NCI-H1092 (cell line): ENCODE results near the gene CMBL.
"Not testable (repeated sequence)": the region's sequence is repeated elsewhere in the genome, so short reads cannot be mapped to it uniquely, and the experiment has no call there.

Experiments
- DNase-seq: peaks from one replicate; lab custom pipeline; 2025; lab: John Stamatoyannopoulos, UW

CMBL gene

DNA sequence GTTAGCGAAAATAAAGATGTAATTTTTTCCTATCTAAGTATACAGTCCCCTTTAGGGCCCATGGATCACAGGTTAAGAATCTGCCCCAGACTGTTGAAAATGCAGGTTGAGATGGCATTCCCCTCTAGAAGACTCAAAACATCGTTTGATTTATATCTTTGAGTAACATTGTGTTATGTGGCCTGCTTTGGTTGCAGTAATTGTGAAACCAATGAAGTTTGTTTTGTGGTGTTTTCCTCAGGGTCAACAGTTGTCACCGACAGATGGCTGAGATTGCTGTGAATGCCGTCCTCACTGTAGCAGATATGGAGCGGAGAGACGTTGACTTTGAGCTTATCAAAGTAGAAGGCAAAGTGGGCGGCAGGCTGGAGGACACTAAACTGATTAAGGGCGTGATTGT lies 49.8 kb downstream of the CMBL start:
- DNase-seq = no peak

DNA sequence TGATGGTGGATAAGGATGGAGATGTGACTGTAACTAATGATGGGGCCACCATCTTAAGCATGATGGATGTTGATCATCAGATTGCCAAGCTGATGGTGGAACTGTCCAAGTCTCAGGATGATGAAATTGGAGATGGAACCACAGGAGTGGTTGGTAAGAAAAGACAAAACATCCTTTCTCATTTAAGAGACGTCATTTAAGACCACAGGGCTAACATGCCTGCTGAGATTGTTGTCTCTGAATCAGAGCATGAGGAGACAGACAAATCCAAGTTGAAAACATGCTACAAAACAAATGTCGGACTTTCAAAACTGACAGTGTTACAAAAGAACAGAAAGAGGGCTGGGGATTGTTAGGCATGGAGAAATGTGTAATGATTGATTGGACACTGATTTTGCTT lies 53.0 kb downstream of the CMBL start:
- DNase-seq = no peak

DNA sequence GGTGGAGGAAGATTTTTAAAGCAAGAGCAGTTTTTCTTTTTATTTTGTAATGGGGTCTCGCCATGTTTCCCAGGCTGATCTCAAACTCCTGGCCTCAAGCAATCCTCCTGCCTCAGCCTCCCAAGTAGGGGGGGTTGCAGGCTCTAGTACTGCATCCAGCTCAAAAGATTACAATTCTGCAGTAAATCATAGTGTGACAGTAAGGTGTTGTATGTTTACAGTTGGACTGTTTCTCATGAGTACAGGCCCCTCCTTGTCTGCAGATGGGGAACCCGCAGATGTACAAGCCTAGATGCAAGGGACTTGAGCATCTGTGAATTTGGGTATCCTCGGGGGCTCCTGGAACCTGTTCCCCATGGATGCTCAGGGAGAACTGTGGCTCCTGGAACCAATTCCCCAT lies 54.3 kb downstream of the CMBL start:
- DNase-seq = no peak

DNA sequence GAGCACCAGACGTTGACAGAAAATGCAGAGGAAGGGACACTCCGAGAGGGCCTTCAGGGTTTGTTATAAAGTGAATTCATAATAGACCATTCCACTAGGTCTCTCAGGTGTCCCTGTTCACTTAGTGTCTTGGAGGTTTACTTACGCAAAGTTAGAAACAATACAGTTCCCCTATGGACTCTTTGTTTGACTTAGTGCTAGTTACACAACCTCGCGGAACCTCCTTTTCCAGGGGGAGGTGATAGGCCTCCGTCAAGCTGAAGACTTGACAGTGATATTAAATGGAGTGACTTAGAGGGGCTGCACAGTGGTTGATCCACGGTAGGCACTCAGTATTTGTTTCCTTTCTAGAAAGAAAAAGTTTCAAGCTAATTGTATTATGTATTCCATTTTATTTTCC lies 56.3 kb downstream of the CMBL start:
- DNase-seq = no peak

DNA sequence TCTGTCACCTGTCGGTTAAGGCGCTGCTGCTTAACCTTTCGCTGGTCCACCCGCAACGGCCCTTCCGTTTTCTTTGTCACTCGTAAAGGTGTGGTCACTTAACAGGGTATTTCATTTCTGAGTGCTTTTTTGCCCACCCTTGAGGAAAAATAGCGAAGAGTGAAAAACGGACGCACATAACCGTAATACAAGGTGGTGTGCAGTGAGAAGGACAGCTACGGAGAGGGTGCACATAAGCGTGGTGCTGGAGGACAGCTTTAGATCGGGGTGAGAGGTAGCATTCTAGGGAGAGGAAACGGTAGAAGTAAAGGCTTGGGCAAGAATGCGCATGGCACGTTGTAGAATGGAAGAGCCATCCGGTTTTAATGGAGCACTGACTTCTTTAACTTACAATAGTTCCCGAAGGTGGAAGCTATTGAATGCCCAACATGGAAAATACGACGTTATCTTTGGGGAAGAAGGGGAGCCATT lies 56.9 kb downstream of the CMBL start:
- no peak for DNase-seq

DNA sequence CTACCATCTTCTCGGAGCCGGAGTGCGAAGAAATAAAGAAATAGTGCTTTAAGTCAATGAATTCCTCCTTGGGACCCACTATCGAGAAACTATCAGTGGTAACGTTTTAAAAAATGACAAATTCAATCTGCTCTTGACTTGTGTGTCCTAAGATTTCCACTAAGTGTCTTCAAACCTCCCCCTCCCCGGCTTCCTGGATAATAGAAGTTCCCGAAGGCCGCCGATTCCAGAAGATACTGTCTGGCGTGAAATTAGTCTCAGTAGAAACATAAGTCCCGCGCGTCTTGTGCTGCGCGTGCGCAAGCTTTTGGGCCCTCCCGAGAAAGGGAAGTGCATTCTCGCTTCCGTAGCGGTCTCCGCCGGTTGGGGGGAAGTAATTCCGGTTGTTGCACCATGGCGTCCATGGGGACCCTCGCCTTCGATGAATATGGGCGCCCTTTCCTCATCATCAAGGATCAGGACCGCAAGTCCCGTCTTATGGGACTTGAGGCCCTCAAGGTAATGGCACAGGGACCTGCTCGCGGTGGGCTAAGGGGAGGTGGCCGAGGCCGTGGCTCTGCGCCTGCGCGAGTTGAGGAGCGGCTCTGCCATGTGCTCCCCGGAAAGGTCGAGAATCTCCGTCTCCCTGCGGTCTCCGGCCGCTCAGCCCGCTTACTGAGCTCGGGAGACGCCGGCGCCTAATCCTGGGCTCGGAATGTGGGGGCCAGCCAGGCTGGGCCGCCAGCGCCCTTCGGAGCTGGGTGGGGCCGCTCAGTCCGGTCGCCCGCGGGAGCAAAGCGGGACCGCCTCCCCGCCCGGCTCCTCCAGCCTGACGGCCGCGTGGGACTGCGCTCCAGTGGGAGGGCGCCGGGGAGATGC lies 57.5 kb downstream of the CMBL start, which contains the start of gene CCT5:
CCT5 (plus strand) TSS at position 333 of the 858 bp plus-strand sequence; CDS start at position 394, 61 bp downstream.
- peak; percentile 94 for DNase-seq

DNA sequence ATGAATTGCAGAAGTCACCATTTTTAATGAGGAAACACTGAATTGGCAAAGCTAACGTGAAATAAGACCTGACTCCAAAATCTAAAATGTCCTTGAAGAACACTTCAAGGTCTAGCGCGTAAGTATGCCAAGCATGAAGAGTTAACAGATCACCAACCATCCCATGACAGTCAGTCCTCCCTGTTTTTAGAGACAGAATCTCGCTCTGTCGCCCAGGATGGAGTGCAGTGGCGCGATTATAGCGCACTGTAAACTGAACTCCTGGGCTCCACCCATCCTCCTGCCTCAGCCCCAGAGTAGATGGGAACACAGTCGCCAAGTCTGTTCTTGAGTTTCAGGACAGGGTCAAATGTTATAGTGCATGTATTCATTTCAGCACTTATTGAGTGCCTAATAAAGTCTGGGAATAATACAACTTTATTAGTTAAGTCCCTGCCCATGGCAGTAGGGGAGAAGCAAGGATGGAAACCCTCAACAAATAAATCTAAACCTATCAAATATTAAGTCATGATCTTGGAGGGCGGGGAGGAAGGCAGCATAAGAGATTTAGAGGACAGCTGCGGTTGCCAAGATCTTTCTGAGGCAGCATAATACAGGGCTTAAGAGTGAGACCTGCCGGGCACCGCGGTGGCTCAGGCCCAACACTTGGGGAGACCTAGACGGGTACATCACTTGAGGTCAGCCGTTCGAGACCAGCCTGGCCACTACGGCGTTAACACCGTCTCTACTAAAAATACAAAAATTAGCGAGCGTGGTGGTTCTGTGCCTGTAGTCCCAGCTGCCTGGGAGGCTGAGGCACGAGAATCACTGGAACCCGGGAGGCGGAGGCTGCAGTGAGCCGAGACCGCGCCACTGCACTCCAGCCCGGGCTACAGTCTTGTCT lies 59.1 kb downstream of the CMBL start:
- no peak for DNase-seq

DNA sequence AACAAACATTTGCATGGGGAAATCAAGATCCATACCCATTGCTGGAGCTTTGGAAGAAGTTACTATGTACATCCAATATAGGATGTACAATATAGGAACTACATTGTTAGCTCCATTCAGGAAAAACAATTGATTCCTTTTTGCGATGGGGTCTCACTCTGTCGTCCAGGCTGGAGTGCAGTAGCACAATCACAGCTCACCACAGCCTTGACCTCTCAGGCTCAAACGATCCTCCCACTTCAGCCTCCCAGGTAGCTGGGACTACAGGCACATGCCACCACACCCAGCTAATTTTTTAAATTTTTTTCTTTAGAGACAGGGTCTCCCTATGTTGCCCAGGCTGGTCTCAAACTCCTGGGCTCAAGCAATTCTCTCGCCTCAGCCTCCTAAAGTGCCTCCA lies 60.5 kb downstream of the CMBL start:
- DNase-seq = not testable (repeated sequence)

DNA sequence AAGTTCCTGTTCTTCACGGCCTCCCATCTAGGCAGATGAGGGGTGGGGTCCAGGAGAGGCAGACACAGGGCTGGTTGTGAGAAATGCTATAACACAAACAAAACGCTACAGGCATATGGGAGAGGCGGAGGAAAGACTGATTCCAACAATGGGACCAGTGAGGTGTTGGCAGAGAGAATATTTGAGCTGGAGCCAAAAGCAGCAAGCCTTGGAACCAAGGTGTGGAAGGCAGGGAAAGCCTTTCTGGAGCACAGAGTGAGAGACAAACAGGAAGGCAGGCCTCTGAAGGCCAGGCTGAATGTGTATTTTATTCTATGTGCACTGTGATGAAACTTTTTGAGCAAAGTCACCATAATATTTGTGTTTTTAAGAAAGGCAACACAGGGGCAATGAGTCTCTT lies 60.9 kb downstream of the CMBL start:
- DNase-seq = no peak

DNA sequence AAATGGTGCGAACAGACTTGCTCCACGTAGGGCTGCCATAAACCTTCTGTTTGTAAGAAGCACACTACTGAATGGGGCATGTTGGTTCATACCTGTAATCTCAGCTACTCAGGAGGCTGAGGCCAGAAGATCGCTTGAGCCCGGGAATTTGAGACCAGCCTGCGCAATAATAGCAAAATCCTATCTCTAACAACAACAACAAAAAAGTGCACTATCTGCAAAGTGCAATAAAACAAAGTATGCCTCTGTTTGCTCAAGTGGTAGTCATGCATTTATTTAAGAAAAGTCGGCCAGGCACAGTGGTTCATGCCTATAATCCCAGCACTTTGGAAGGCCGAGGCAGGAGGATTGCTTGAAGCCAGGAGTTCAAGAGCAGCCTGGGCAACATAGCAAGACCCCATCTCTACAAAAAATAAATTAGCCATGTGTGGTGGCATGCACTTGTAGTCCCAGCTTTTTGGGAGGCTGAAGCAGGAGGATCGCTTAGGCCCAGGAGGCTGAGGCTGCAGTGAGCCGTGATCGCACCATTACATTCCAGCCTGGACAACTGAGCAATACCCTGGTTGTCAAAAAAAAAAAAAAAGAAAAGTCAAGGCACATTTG lies 63.3 kb downstream of the CMBL start:
- no peak for DNase-seq

DNA sequence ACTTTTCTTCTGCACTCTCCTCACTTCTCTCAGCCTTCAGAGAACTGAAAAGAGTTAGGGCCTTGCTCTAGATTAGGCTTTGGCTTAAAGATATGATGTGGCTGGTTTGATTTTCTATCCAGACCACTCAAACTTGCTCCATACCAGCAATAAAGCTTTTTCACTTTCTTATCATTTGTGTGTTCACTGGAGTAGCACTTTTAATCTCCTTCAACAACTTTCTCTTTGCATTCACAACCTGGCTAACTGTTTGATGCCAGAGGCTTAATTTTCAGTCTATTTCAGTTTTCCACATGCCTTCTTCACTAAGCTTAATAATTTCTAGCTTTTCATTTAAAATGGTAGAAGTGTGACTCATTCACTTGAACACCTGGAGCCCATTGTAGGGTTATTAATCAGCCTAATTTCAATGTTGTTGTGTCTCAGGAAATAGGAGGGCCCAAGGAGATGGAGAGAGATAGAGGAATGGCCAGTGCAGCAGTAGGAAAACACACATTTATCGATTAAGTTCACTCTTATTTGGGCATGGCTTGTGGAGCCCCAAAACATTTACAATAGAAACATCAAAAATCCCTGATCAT lies 64.0 kb downstream of the CMBL start:
- DNase-seq = no peak

DNA sequence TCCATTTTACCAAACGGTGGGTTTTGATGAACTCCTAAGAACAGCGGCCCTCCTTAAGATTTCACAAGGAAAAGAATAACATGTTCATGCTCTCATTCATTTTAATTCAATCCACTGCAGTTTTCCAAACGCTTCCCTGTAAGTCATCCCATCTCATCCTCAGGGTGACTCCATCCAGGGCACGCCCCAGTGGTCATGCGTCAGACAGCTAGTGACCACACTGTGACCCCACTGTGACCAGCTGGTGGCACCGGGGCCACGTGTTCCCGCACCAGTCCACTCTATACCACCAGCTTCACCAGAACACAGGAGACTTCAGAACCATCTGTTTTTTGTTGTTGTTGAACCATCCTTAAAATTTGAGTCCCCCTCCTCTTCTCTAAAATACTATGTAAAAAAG lies 72.4 kb downstream of the CMBL start:
- DNase-seq = no peak

DNA sequence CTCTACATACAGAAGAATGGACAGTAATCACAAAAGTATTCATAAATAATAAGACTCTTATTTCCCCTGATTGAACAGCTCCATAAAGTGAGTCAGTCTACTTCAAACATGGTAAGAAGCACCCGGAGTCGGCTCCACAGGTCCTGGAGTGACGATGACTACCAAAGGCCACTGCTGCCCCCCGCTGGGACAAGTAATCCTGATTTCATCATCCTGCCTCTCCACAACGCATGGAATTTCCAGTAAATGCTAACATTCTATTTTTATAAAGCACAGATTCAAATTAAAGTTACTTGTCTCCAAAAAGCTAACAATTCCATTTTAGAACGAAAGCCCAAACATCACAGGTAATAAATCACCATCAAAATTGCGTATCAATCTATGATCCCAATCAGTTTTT lies 74.2 kb downstream of the CMBL start:
- DNase-seq = no peak

DNA sequence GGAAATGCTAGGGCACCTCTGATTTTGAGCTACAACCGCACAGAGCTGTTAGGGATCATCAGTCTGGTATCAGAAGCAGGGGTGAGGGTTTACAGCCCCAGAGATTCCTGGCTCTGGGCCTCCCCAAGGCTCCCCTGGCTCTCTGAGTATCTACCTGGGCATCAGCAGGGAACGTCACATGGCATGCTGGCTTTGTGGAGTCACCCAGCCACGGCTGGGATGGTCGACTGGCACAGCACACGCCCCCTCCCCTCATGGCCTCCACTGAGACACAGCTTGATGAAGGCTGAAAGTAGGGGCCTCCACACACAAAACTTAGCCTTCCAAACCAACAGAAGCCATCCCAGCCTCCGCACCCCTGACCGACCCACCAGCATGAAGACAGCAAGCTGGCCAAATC lies 74.7 kb downstream of the CMBL start:
- no peak for DNase-seq

DNA sequence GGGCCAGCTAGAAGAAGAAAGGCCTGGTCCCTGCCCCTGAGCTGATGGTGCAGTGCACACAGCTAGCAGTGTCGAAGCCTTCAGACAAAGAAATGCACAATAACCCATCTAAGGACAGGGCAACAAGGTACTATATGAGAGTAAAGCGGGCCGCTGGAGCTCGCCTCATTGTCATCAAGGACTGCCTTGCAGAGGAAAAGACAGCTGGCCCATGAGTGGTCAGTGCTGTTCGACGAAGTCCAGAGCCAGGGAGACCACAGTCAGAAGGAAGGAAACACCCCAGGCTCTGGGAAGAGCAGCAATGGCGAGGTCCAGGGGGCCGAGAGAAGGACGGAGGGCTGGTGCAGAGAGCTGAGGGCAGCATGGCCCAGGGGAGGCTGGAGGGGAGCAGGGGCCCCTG lies 75.3 kb downstream of the CMBL start:
- no peak for DNase-seq

DNA sequence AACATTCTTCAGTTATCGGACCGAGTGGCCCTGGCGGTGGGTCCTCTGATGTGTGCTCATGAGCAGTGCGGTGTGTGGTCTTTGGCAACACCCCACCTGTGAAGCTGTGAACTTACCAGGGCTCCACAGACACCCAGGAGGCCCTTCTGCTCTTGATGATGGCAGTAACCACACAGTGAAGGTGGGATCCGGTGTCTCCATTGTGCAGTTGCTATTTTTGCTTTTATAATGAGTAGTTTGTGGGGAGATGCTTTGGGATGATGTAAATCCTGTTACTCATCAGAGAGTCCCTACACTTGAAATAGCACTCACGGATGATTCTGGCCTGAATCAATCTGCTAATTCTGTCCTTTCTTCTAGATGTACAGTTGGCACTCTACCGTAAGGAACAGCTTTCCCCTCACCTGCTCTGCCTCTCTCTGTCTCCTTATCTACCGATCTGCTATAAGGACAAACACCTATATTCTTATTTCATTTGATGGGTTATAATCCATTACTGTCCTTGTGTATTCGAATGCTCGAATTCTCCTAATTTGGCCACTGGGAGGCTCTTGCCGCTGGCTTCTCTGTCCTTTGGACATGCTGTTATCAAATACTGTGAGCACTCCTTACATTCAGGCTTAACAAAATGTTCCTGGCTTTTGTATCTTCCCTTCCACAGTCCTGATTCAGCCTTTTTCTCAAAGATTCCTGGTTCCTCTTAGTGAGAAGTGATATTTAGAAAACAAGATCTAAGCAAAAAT lies 78.2 kb downstream of the CMBL start:
- DNase-seq = no peak

DNA sequence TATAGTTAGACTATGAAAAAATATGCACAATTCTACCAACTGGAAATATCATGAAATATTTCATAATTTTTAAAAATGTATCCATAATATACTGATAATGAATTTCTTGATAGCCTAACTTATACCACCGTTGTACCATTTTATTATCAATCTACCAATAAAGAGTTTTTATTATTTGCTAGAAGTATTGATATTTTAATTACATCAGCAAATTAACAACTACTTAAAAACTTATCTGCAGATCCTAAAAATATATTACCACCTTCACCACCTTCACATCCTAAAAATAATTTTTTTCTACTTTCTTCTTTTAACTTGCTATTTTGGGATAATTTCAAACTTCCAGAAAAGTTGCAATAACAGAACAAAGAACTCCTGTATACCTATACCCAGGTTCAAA lies 79.4 kb downstream of the CMBL start:
- DNase-seq = no peak
